Kidney epithelial cell (primary cell): ENCODE results near the gene ALDH1B1. TPM values are rescaled to one million over a fixed set of nuclear protein-coding genes. Genes with fewer than 3 reads are reported as not detected.

ENCODE experiments used
- DNase-seq: peaks from one replicate; pipeline ENCODE4 v3.0.0-alpha.2; 2010; ENCODE audit warnings: low read depth
- H3K27me3 ChIP-seq: 2 replicates; pipeline ENCODE4 v1.6.0; 2011; ENCODE audit warnings: low read length; ENCODE audit not compliant: control insufficient read depth, insufficient read depth
- H3K36me3 ChIP-seq: 2 replicates; pipeline ENCODE4 v1.5.1; 2011; ENCODE audit warnings: low read length; ENCODE audit not compliant: control insufficient read depth, insufficient read depth
- H3K4me3 ChIP-seq: 2 replicates; pipeline ENCODE4 v1.5.1; 2011; ENCODE audit warnings: low read depth, mild to moderate bottlenecking, control low read depth, low read length
- total RNA-seq: library from RNA; depleted of rRNA; stranded (reverse); fragments of >200 nt; gene quantifications from 2 replicates; pipeline ENCODE4 v1.2.3, GENCODE V29; 2015
- TF ChIP-seq, protein P1 (sequence below): IDR thresholded peaks from 2 replicates; pipeline ENCODE4 v1.5.1; 2011; ENCODE audit warnings: mild to moderate bottlenecking, moderate library complexity, low read length, control low read depth, inconsistent platforms; ENCODE audit not compliant: insufficient read depth, poor library complexity, severe bottlenecking

ALDH1B1 gene
- total RNA-seq, 1 donor from 2014 or later, result 87.2 TPM

DNA sequence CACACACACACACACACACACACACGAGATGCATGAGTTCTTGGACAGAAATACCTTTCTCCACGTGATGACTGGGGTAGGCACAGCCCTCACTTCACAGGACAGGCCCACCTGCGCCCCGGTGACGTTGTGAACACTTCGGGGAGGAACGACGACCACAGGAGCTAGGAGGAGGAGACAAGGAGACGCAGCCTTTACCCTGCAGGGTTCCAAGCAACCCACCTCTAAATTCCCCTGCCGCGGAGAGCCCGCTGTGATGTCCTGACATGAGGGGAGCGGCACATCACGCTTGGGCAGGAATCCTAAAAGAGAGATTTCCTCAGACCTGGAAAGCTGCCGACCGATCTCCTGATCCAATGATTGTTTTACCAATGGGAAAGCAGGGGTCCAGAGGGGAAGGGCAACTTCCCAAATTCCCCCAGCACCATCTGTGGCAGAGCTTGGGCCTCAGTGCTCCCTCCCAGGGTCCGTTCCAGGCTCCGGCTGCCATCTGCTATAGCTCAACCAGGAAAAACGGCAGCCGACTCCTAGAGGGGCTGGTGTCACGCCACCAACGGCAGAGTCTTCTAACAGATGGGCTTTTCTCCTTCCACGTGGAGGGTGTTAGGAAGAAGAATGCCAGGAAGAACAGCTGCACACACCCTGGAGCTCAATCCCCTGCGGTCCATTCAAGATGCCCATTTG, 21.7 kb downstream of the ALDH1B1 start:
- no peaks in the 10 kb centered on the region for H3K36me3 ChIP-seq
- TF ChIP-seq, protein P1, sequence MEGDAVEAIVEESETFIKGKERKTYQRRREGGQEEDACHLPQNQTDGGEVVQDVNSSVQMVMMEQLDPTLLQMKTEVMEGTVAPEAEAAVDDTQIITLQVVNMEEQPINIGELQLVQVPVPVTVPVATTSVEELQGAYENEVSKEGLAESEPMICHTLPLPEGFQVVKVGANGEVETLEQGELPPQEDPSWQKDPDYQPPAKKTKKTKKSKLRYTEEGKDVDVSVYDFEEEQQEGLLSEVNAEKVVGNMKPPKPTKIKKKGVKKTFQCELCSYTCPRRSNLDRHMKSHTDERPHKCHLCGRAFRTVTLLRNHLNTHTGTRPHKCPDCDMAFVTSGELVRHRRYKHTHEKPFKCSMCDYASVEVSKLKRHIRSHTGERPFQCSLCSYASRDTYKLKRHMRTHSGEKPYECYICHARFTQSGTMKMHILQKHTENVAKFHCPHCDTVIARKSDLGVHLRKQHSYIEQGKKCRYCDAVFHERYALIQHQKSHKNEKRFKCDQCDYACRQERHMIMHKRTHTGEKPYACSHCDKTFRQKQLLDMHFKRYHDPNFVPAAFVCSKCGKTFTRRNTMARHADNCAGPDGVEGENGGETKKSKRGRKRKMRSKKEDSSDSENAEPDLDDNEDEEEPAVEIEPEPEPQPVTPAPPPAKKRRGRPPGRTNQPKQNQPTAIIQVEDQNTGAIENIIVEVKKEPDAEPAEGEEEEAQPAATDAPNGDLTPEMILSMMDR, result no peak
- no peak for DNase-seq
- H3K4me3 ChIP-seq, result no peak overlapping the region
- H3K27me3 ChIP-seq, result peaks cover 22% of the 10 kb centered on the region

DNA sequence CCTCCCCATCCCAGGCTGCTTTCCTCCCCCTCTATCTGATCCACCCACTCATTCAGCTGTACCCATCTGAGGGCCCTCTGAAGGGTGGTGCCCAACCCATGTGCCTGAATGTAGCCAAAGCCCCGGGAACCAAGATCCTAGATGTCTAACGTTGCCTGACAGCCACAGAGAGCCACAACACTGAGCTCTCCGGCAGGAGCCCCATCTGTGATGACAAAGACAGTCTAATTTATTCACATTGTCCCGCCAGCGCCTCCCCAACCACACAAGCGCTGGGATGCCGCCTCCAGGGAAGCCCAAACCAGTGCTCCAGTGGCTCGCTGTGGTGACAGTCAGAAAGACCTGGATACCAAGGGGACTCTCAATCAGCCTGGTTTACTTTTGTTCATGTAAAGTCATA, 23.4 kb downstream of the ALDH1B1 start:
- TF ChIP-seq, protein P1, result no peak
- H3K4me3 ChIP-seq, result no peak overlapping the region
- no peak for DNase-seq
- peaks cover 22% of the 10 kb centered on the region for H3K27me3 ChIP-seq
- H3K36me3 ChIP-seq, result no peaks in the 10 kb centered on the region

DNA sequence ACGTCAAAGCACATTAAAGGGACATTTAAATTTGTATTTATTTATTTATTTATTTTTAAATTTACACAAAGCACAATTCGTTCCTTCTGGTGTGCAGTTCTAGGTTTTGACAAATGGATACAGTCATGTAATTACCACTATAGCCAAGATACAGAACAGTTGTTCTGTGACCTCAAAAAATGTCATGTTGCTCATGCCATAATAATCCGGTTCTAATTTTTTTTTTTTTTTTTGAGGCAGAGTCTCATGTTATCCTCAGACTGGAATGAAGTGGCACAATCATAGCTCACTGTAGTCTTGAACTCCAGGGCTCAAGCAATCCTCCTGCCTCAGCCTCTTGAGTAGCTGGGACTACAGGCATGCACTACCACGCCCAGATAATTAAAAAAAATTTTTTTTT, 24.0 kb downstream of the ALDH1B1 start:
- no peak for DNase-seq
- no peak overlapping the region for H3K4me3 ChIP-seq
- H3K27me3 ChIP-seq, result peaks cover 22% of the 10 kb centered on the region
- TF ChIP-seq, protein P1, result no peak
- H3K36me3 ChIP-seq, result no peaks in the 10 kb centered on the region

DNA sequence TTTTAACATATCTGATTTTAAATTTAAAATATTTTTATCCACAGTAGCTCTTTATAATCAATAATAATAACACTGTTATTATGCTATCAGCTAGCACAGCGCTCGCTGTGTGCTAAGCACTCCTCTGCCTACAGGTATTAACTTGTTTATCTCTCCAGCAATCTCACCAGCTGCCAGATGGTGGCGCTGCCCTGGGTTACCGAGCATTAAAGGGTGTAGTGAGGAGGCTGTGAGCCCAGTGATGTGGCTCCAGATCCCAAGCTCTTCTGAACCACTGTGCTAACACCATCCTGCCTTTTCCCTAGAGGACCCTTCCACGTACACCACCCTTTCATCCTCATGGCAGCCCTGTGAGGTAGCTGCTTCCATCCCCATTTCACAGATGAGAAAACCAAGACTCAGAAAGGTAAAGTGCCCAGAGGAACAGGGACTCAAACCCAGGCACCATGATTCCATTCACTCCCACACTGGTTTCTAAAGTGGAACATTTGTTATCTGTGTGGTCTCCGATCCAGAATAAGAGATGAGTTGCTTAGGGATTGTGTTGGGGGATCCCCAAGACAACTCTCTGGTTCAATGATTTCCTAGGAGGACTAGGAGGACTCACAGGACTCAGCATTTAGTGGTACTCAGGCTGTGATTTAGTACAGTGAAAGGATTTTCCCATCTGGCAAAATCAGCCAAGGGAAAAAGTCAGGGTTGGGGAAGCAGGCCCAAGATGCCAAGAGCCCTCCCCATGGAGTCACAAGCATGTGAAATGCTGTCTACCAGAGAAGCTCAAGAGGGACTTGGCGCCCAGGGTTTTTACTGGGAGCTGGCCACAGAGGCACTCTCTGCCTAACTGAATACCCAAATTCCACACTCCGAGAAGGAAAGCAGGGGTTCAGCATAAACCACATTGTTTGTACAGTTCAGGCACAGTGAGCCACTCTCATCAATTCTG, 24.8 kb downstream of the ALDH1B1 start:
- TF ChIP-seq, protein P1, result peak; percentile 69
- H3K4me3 ChIP-seq, result no peak overlapping the region
- no peak for DNase-seq
- peaks cover 22% of the 10 kb centered on the region for H3K27me3 ChIP-seq
- no peaks in the 10 kb centered on the region for H3K36me3 ChIP-seq

DNA sequence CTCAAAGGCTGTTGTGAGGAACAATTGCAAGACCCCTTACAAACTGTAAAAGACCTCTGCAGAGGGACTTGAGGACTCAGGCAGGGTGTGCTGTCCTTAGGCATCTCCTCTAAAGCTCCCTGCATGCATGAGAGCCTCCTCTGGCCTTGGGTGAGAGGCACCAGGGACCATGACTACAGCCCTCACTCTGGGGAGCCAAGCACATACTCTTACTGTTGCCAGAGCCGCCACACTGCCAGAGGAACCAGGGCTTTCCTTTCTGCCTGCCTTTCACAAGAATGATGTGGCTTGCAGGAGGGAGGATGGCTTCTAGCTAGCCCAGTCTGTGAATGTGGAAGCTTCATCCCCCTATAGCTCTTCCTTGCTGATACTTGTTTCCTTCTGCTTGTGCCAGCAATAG, 25.9 kb downstream of the ALDH1B1 start:
- peaks cover 14% of the 10 kb centered on the region for H3K27me3 ChIP-seq
- DNase-seq, result no peak
- H3K36me3 ChIP-seq, result no peaks in the 10 kb centered on the region
- TF ChIP-seq, protein P1, result no peak
- H3K4me3 ChIP-seq, result no peak overlapping the region
